NT2/D1 (cell line): ENCODE results near the gene GATB.

Source experiments
- YY1 ChIP-seq: IDR thresholded peaks from 2 replicates; pipeline ENCODE4 v1.6.1; 2011; ENCODE audit not compliant: insufficient read length, insufficient read depth
- ZNF274 ChIP-seq: IDR thresholded peaks from 2 replicates; pipeline ENCODE4 v1.6.1; 2011; ENCODE audit warnings: mild to moderate bottlenecking, low read depth, low read length

GRCh38 chr4:151785484-151786157 is 24.8 kb upstream of the GATB start:
- TF ChIP-seq YY1, result no peak
- TF ChIP-seq ZNF274, result no peak
